ENCODE data around the gene EEFSEC.

DNA sequence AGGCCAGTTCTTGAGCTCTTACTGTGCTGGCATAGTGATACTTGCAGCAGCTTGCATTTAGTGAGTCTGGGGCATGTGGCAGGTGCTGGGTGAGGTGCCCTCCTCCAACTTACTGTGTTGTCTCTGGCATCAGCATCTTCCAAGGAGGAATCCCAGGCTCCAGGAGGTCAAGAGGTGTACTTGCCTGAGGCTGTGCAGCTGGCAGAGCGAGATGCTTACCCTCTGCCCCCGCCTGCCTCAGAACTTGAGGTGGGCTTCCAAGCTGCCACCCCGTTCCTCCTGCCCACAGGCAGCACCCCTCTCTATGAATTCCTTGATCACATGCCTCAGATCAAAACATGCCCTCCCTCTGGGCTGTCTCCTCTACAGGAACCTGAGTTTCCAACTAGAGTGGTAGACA, 86.0 kb downstream of the EEFSEC start:
- TF ChIP-seq, protein P1, sequence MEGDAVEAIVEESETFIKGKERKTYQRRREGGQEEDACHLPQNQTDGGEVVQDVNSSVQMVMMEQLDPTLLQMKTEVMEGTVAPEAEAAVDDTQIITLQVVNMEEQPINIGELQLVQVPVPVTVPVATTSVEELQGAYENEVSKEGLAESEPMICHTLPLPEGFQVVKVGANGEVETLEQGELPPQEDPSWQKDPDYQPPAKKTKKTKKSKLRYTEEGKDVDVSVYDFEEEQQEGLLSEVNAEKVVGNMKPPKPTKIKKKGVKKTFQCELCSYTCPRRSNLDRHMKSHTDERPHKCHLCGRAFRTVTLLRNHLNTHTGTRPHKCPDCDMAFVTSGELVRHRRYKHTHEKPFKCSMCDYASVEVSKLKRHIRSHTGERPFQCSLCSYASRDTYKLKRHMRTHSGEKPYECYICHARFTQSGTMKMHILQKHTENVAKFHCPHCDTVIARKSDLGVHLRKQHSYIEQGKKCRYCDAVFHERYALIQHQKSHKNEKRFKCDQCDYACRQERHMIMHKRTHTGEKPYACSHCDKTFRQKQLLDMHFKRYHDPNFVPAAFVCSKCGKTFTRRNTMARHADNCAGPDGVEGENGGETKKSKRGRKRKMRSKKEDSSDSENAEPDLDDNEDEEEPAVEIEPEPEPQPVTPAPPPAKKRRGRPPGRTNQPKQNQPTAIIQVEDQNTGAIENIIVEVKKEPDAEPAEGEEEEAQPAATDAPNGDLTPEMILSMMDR (IDR thresholded peaks at IDR 0.05; ENCODE audit: insufficient read depth, low read depth, low read length) = no peak
- no peak for TF ChIP-seq EZH2 (IDR thresholded peaks at IDR 0.05; ENCODE audit: insufficient read depth, low read length)
